Liver (tissue), 3 donors: ENCODE results near the gene TOP1.
A peak's percentile ranks its signal among the peaks of the same experiment; 100 is the strongest.

ENCODE experiments used
- CTCF ChIP-seq: fragments of 150-350 bp; IDR thresholded peaks from 2 replicates; pipeline ENCODE4 v1.5.1; 2017; ENCODE audit warnings: improper control_type of control experiment, low read depth, low read length; ENCODE audit not compliant: missing input control
- EGR1 ChIP-seq, 2 donors: IDR thresholded peaks; 2 replicates each; pipeline ENCODE4 v1.6.1; 2016 to 2018; ENCODE audit warnings: antibody characterized with exemption in 2 of 2, low read depth in 2 of 2
- GABPA ChIP-seq, 2 donors: IDR thresholded peaks in 1 of 2; conservative IDR thresholded peaks in 1 of 2; 2 replicates each; pipeline ENCODE4 v1.6.1; 2016; ENCODE audit warnings: antibody characterized with exemption in 2 of 2, mild to moderate bottlenecking in 1 of 2, moderate library complexity in 1 of 2
- JUND ChIP-seq, 2 donors: IDR thresholded peaks; 2 replicates each; pipeline ENCODE4 v1.6.1; 2016; ENCODE audit warnings: antibody characterized with exemption in 2 of 2
- REST ChIP-seq: IDR thresholded peaks from 2 replicates; pipeline ENCODE4 v1.6.1; 2016; ENCODE audit warnings: antibody characterized with exemption, mild to moderate bottlenecking
- TAF1 ChIP-seq: conservative IDR thresholded peaks from 2 replicates; pipeline ENCODE4 v1.6.1; 2016; ENCODE audit warnings: antibody characterized with exemption, mild to moderate bottlenecking
- YY1 ChIP-seq: IDR thresholded peaks from 2 replicates; pipeline ENCODE4 v1.6.1; 2016; ENCODE audit warnings: antibody characterized with exemption, mild to moderate bottlenecking
- donor health status: healthy.
- donor health status: healthy.

GRCh38 chr20:41029150-41029901 is 704 bp downstream of the TOP1 start:
- TF ChIP-seq CTCF = no peak
- TF ChIP-seq YY1 = peak; percentile 83
- TF ChIP-seq TAF1 = no peak
- TF ChIP-seq GABPA (IDR thresholded peaks at IDR 0.05 in 1 of 2, conservative IDR thresholded peaks at IDR 0.05 in 1 of 2) = no peak
- TF ChIP-seq JUND (IDR thresholded peaks at IDR 0.05) = no peak
- no peak for TF ChIP-seq REST
- no peak for TF ChIP-seq EGR1 (IDR thresholded peaks at IDR 0.05; ENCODE audit: low read depth in 2 of 2)
